Liver (tissue), 9 donors: ENCODE data around the gene PRMT7. TPM values are rescaled to one million over a fixed set of nuclear protein-coding genes. Genes with fewer than 3 reads are reported as not detected.

Experiments
- DNase-seq: peaks from one replicate; pipeline ENCODE4 v3.0.0-alpha.2; 2017; ENCODE audit warnings: low spot score
- H3K27ac ChIP-seq, 2 donors: one replicate each; pipeline ENCODE4 v1.7.0; 2013; ENCODE audit warnings: inconsistent platforms in 2 of 2, low read length in 2 of 2, control low read depth in 1 of 2, low read depth in 1 of 2, mild to moderate bottlenecking in 1 of 2
- H3K27me3 ChIP-seq, 4 donors: one replicate each; pipeline versions ENCODE4 v1.6.1 to v1.7.0; 2013; ENCODE audit warnings: low read length in 3 of 4, inconsistent platforms in 1 of 4, mild to moderate bottlenecking in 1 of 4, moderate library complexity in 1 of 4; ENCODE audit not compliant: control insufficient read depth in 4 of 4, insufficient read depth in 4 of 4
- H3K36me3 ChIP-seq, 4 donors: one replicate each; pipeline versions ENCODE4 v1.6.1 to v1.7.0; 2013; ENCODE audit warnings: low read length in 3 of 4, mild to moderate bottlenecking in 3 of 4, low read depth in 1 of 4, moderate library complexity in 1 of 4; ENCODE audit not compliant: control insufficient read depth in 4 of 4, insufficient read depth in 3 of 4
- H3K4me1 ChIP-seq, 4 donors: one replicate each; pipeline versions ENCODE4 v1.6.1 to v1.7.0; 2013; ENCODE audit warnings: low read length in 3 of 4, mild to moderate bottlenecking in 3 of 4, moderate library complexity in 1 of 4; ENCODE audit not compliant: control insufficient read depth in 4 of 4, insufficient read depth in 4 of 4
- H3K4me3 ChIP-seq, 3 donors: one replicate each; pipeline versions ENCODE4 v1.6.1 to v1.7.0; 2013; ENCODE audit warnings: low read length in 3 of 3, control low read depth in 1 of 3, low read depth in 1 of 3, mild to moderate bottlenecking in 1 of 3
- H3K9ac ChIP-seq, 2 donors: one replicate each; pipeline ENCODE4 v1.7.0; 2013; ENCODE audit warnings: low read length in 2 of 2, mild to moderate bottlenecking in 2 of 2, moderate library complexity in 2 of 2, control low read depth in 1 of 2, low read depth in 1 of 2
- H3K9me3 ChIP-seq, 4 donors: one replicate each; pipeline versions ENCODE4 v1.6.1 to v1.7.0; 2013; ENCODE audit warnings: low read length in 3 of 4; ENCODE audit not compliant: control insufficient read depth in 4 of 4
- EGR1 ChIP-seq, 2 donors: IDR thresholded peaks; 2 replicates each; pipeline ENCODE4 v1.6.1; 2016 to 2018; ENCODE audit warnings: antibody characterized with exemption in 2 of 2, low read depth in 2 of 2
- FOXA1 ChIP-seq: IDR thresholded peaks from 2 replicates; pipeline ENCODE4 v1.6.1; 2016; ENCODE audit warnings: antibody characterized with exemption
- FOXA2 ChIP-seq: IDR thresholded peaks from 2 replicates; pipeline ENCODE4 v1.6.1; 2016; ENCODE audit warnings: antibody characterized with exemption
- GABPA ChIP-seq, 2 donors: IDR thresholded peaks in 1 of 2; conservative IDR thresholded peaks in 1 of 2; 2 replicates each; pipeline ENCODE4 v1.6.1; 2016; ENCODE audit warnings: antibody characterized with exemption in 2 of 2, mild to moderate bottlenecking in 1 of 2, moderate library complexity in 1 of 2
- HNF4A ChIP-seq, 2 donors: conservative IDR thresholded peaks; 2 replicates each; pipeline ENCODE4 v1.6.1; 2016; ENCODE audit warnings: antibody characterized with exemption in 2 of 2, mild to moderate bottlenecking in 2 of 2
- HNF4G ChIP-seq: IDR thresholded peaks from 2 replicates; pipeline ENCODE4 v1.6.1; 2016; ENCODE audit warnings: antibody characterized with exemption
- JUND ChIP-seq, 2 donors: IDR thresholded peaks; 2 replicates each; pipeline ENCODE4 v1.6.1; 2016; ENCODE audit warnings: antibody characterized with exemption in 2 of 2
- NR2F2 ChIP-seq: IDR thresholded peaks from 2 replicates; pipeline ENCODE4 v1.6.1; 2016; ENCODE audit warnings: antibody characterized with exemption
- RAD21 ChIP-seq, 2 donors: IDR thresholded peaks; 2 replicates each; pipeline ENCODE4 v1.6.1; 2016; ENCODE audit warnings: antibody characterized with exemption in 2 of 2, mild to moderate bottlenecking in 2 of 2
- RXRA ChIP-seq, 2 donors: IDR thresholded peaks; 2 replicates each; pipeline ENCODE4 v1.6.1; 2017 to 2018; ENCODE audit warnings: antibody characterized with exemption in 2 of 2, mild to moderate bottlenecking in 1 of 2
- SP1 ChIP-seq: IDR thresholded peaks from 2 replicates; pipeline ENCODE4 v1.6.1; 2018; ENCODE audit warnings: antibody characterized with exemption, mild to moderate bottlenecking
- TAF1 ChIP-seq: conservative IDR thresholded peaks from 2 replicates; pipeline ENCODE4 v1.6.1; 2016; ENCODE audit warnings: antibody characterized with exemption, mild to moderate bottlenecking
- YY1 ChIP-seq: IDR thresholded peaks from 2 replicates; pipeline ENCODE4 v1.6.1; 2016; ENCODE audit warnings: antibody characterized with exemption, mild to moderate bottlenecking
- WGBS: extraction: QIAGEN DNeasy Blood & Tissue Kit; methylation state at CpG from one replicate; pipeline ENCODE4 v1.1.7; 2013; 5-methylcytosine and 5-hydroxymethylcytosine counted together
- polyA plus RNA-seq, 2 donors: library from polyadenylated mRNA; stranded (reverse) in 1 of 2; unstranded in 1 of 2; fragments of 200-250 nt in 1 of 2; fragments of >200 nt in 1 of 2; fragmentation: Nextera tagmentation in 1 of 2; extraction: Ambion mirVana in 1 of 2; gene quantifications; one replicate each; pipeline versions ENCODE4 v1.2.1 to v1.2.3, GENCODE V29; 2013 to 2015
- total RNA-seq, 2 donors: library from RNA; depleted of rRNA; stranded (reverse); fragments of >200 nt; gene quantifications; one replicate each; pipeline ENCODE4 v1.2.3, GENCODE V29; 2014
- TF ChIP-seq, protein P1 (sequence below): IDR thresholded peaks from 2 replicates; pipeline ENCODE4 v1.6.1; 2016; ENCODE audit warnings: antibody characterized with exemption, mild to moderate bottlenecking
- TF ChIP-seq, protein P2 (sequence below): IDR thresholded peaks from 2 replicates; pipeline ENCODE4 v1.6.1; 2016; ENCODE audit warnings: antibody characterized with exemption
- TF ChIP-seq, protein P3 (sequence below): IDR thresholded peaks from 2 replicates; pipeline ENCODE4 v1.6.1; 2016; ENCODE audit warnings: antibody characterized with exemption
- TF ChIP-seq, protein P4 (sequence below): fragments of 150-350 bp; IDR thresholded peaks from 2 replicates; pipeline ENCODE4 v1.5.1; 2017; ENCODE audit warnings: improper control_type of control experiment, low read depth, low read length; ENCODE audit not compliant: missing input control
- TF ChIP-seq, protein P5 (sequence below): IDR thresholded peaks from 2 replicates; pipeline ENCODE4 v1.6.1; 2016; ENCODE audit warnings: antibody characterized with exemption
- donor health status: healthy.
- donor health status: healthy.
- donor health status: healthy.
- donor health status: healthy.
- donor health status: healthy.

The PRMT7 gene
- total and polyA plus RNA-seq, 4 donors = 10.7 to 31.5 (median 17.5) TPM

DNA sequence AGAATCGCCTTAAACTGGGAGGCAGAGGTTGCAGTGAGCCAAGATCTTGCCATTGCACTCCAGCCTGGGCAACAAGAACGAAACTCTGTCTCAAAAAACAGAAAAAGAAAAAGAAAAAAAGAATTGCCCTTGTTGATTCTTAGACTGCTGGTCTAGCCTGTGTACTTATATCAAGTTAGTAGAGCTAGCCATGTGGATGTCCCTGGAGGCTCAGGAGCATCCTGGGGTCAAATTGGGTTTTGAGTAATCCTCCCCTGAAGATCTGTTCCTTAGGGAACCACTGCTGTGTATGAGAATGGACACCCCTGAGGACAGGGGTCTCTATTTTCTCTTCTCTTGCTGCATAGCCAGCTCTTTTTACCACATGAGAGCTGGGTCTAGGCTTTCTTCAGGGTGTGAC is 21.6 kb upstream of the PRMT7 start:
- no peak for DNase-seq
- Histone ChIP-seq H3K4me3 (no peak overlapping the region), H3K9me3 (no peaks in the 10 kb centered on the region), H3K27ac (peak overlapping the region in 1 of 2 donors; percentile 10), H3K4me1 (peaks cover 0 to 3% (median 0%) of the 10 kb centered on the region in 4 donors), H3K9ac (no peak overlapping the region), H3K36me3 (no peaks in the 10 kb centered on the region), H3K27me3 (no peaks in the 10 kb centered on the region)
- TF ChIP-seq JUND (IDR thresholded peaks at IDR 0.05) (no peak), HNF4A (conservative IDR thresholded peaks at IDR 0.05) (no peak), YY1 (no peak), GABPA (IDR thresholded peaks at IDR 0.05 in 1 of 2, conservative IDR thresholded peaks at IDR 0.05 in 1 of 2) (no peak), RAD21 (IDR thresholded peaks at IDR 0.05) (no peak), EGR1 (IDR thresholded peaks at IDR 0.05; ENCODE audit: low read depth in 2 of 2) (no peak), HNF4G (no peak), TAF1 (no peak), SP1 (no peak), FOXA1 (no peak), FOXA2 (no peak), NR2F2 (no peak), RXRA (IDR thresholded peaks at IDR 0.05) (no peak)
- TF ChIP-seq, protein P1, sequence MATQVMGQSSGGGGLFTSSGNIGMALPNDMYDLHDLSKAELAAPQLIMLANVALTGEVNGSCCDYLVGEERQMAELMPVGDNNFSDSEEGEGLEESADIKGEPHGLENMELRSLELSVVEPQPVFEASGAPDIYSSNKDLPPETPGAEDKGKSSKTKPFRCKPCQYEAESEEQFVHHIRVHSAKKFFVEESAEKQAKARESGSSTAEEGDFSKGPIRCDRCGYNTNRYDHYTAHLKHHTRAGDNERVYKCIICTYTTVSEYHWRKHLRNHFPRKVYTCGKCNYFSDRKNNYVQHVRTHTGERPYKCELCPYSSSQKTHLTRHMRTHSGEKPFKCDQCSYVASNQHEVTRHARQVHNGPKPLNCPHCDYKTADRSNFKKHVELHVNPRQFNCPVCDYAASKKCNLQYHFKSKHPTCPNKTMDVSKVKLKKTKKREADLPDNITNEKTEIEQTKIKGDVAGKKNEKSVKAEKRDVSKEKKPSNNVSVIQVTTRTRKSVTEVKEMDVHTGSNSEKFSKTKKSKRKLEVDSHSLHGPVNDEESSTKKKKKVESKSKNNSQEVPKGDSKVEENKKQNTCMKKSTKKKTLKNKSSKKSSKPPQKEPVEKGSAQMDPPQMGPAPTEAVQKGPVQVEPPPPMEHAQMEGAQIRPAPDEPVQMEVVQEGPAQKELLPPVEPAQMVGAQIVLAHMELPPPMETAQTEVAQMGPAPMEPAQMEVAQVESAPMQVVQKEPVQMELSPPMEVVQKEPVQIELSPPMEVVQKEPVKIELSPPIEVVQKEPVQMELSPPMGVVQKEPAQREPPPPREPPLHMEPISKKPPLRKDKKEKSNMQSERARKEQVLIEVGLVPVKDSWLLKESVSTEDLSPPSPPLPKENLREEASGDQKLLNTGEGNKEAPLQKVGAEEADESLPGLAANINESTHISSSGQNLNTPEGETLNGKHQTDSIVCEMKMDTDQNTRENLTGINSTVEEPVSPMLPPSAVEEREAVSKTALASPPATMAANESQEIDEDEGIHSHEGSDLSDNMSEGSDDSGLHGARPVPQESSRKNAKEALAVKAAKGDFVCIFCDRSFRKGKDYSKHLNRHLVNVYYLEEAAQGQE = no peak
- TF ChIP-seq, protein P2, sequence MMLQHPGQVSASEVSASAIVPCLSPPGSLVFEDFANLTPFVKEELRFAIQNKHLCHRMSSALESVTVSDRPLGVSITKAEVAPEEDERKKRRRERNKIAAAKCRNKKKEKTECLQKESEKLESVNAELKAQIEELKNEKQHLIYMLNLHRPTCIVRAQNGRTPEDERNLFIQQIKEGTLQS = no peak
- TF ChIP-seq, protein P3, sequence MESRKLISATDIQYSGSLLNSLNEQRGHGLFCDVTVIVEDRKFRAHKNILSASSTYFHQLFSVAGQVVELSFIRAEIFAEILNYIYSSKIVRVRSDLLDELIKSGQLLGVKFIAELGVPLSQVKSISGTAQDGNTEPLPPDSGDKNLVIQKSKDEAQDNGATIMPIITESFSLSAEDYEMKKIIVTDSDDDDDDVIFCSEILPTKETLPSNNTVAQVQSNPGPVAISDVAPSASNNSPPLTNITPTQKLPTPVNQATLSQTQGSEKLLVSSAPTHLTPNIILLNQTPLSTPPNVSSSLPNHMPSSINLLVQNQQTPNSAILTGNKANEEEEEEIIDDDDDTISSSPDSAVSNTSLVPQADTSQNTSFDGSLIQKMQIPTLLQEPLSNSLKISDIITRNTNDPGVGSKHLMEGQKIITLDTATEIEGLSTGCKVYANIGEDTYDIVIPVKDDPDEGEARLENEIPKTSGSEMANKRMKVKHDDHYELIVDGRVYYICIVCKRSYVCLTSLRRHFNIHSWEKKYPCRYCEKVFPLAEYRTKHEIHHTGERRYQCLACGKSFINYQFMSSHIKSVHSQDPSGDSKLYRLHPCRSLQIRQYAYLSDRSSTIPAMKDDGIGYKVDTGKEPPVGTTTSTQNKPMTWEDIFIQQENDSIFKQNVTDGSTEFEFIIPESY = no peak
- TF ChIP-seq, protein P4, sequence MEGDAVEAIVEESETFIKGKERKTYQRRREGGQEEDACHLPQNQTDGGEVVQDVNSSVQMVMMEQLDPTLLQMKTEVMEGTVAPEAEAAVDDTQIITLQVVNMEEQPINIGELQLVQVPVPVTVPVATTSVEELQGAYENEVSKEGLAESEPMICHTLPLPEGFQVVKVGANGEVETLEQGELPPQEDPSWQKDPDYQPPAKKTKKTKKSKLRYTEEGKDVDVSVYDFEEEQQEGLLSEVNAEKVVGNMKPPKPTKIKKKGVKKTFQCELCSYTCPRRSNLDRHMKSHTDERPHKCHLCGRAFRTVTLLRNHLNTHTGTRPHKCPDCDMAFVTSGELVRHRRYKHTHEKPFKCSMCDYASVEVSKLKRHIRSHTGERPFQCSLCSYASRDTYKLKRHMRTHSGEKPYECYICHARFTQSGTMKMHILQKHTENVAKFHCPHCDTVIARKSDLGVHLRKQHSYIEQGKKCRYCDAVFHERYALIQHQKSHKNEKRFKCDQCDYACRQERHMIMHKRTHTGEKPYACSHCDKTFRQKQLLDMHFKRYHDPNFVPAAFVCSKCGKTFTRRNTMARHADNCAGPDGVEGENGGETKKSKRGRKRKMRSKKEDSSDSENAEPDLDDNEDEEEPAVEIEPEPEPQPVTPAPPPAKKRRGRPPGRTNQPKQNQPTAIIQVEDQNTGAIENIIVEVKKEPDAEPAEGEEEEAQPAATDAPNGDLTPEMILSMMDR = no peak
- TF ChIP-seq, protein P5, sequence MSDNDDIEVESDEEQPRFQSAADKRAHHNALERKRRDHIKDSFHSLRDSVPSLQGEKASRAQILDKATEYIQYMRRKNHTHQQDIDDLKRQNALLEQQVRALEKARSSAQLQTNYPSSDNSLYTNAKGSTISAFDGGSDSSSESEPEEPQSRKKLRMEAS = no peak
- 96% methylated on average over 2 of the region's 2 CpGs for WGBS
